Upper lobe of left lung (tissue), 4 donors: ENCODE measurements around the gene LRIG2.

Experiments
- CTCF ChIP-seq, 6 experiments: fragments of 450-650 bp in 4 of 6; fragments of 200-600 bp in 2 of 6; sonication (generic) in 2 of 6; IDR thresholded peaks; one replicate each; pipeline ENCODE4 v1.5.1; 2016 to 2019; ENCODE audit warnings: antibody characterized with exemption in 6 of 6
- POLR2AphosphoS5 ChIP-seq, 2 donors: sonication (generic); formaldehyde crosslinking; IDR thresholded peaks; one replicate each; pipeline ENCODE4 v1.5.1; 2017; ENCODE audit warnings: antibody characterized with exemption in 2 of 2

GRCh38 chr1:113042285-113043143 lies 30.5 kb upstream of the LRIG2 start:
- TF ChIP-seq CTCF (IDR thresholded peaks at IDR 0.05) (peak in 5 of 6 experiments; percentile 41 to 69 (median 61)), POLR2AphosphoS5 (IDR thresholded peaks at IDR 0.05) (no peak)
